GM23338 (cell line): ENCODE data around the gene CYSRT1. TPM values are rescaled to one million over a fixed set of nuclear protein-coding genes. Genes with fewer than 3 reads are reported as not detected.
A peak's percentile ranks its signal among the peaks of the same experiment; 100 is the strongest.

Experiments used
- ATAC-seq: fragments of 200-7000 bp; cut with Tn5 transposase; 3 replicates; pipeline ENCODE4 v1.9.1; 2020
- DNase-seq: peaks from one replicate; pipeline ENCODE4 v3.0.0-alpha.2; 2015; ENCODE audit warnings: low spot score
- H2AFZ ChIP-seq: fragments of 200-600 bp; sonication (generic); 2 replicates; pipeline ENCODE4 v1.8.0; 2016; ENCODE audit warnings: antibody characterized with exemption, mild to moderate bottlenecking, moderate library complexity
- H3F3A ChIP-seq: fragments of 200-600 bp; sonication (generic); replicated peaks from 2 replicates; pipeline ENCODE4 v1.8.0; 2017; ENCODE audit warnings: antibody characterized with exemption, mixed run types, low read depth
- H3K27ac ChIP-seq: fragments of 200-600 bp; sonication (generic); 2 replicates; pipeline ENCODE4 v1.6.1; 2016; ENCODE audit warnings: low read depth
- H3K27me3 ChIP-seq: fragments of 200-600 bp; sonication (generic); 2 replicates; pipeline ENCODE4 v1.8.0; 2016; ENCODE audit warnings: mild to moderate bottlenecking, mixed run types, moderate library complexity; ENCODE audit not compliant: insufficient read depth
- H3K36me3 ChIP-seq: fragments of 200-600 bp; sonication (generic); 2 replicates; pipeline ENCODE4 v1.8.0; 2016; ENCODE audit warnings: mild to moderate bottlenecking; ENCODE audit not compliant: insufficient read depth
- H3K4me1 ChIP-seq: fragments of 200-600 bp; sonication (generic); 2 replicates; pipeline ENCODE4 v1.8.0; 2016; ENCODE audit warnings: mild to moderate bottlenecking, moderate library complexity; ENCODE audit not compliant: insufficient read depth
- H3K4me2 ChIP-seq: fragments of 200-600 bp; sonication (generic); 2 replicates; pipeline ENCODE4 v1.7.1; 2017; ENCODE audit warnings: mixed run types
- H3K4me3 ChIP-seq: fragments of 200-600 bp; sonication (generic); 2 replicates; pipeline ENCODE4 v1.6.1; 2016; ENCODE audit warnings: mixed run types
- H3K79me2 ChIP-seq: fragments of 200-600 bp; sonication (generic); replicated peaks from 2 replicates; pipeline ENCODE4 v1.8.0; 2017; ENCODE audit warnings: mild to moderate bottlenecking; ENCODE audit not compliant: insufficient read depth
- H3K9me2 ChIP-seq: fragments of 200-600 bp; sonication (generic); 2 replicates; pipeline ENCODE4 v1.8.0; 2017; ENCODE audit not compliant: insufficient read depth
- H4K20me1 ChIP-seq: fragments of 200-600 bp; sonication (generic); replicated peaks from 2 replicates; pipeline ENCODE4 v1.8.0; 2017; ENCODE audit warnings: mild to moderate bottlenecking; ENCODE audit not compliant: insufficient read depth
- H3K27ac Mint-ChIP-seq: 2 replicates; pipeline ENCODE4 v1.8.0; 2020; ENCODE audit warnings: inconsistent platforms, mild to moderate bottlenecking, moderate library complexity, mixed read lengths
- H3K27me3 Mint-ChIP-seq: 3 replicates; pipeline ENCODE4 v1.8.0; 2022; ENCODE audit warnings: low read depth, mild to moderate bottlenecking, moderate library complexity, mixed read lengths, inconsistent platforms; ENCODE audit not compliant: insufficient read depth, poor library complexity
- H3K36me3 Mint-ChIP-seq: 3 replicates; pipeline ENCODE4 v1.8.0; 2021; ENCODE audit warnings: low read depth, mild to moderate bottlenecking, inconsistent platforms, moderate library complexity, mixed read lengths
- H3K4me1 Mint-ChIP-seq: 3 replicates; pipeline ENCODE4 v1.8.0; 2020; ENCODE audit warnings: mild to moderate bottlenecking, inconsistent platforms, mixed read lengths
- H3K4me3 Mint-ChIP-seq: 3 replicates; pipeline ENCODE4 v1.8.0; 2021; ENCODE audit warnings: moderate library complexity, mild to moderate bottlenecking, inconsistent platforms, mixed read lengths
- H3K9me3 Mint-ChIP-seq: 3 replicates; pipeline ENCODE4 v1.8.0; 2020; ENCODE audit warnings: moderate library complexity, mild to moderate bottlenecking, inconsistent platforms, mixed read lengths
- CREB1 ChIP-seq: fragments of 250-450 bp; sonication (Bioruptor Pico); IDR thresholded peaks from 2 replicates; pipeline ENCODE4 v1.5.0; 2020; ENCODE audit warnings: low read depth, mild to moderate bottlenecking, moderate library complexity
- ETS1 ChIP-seq: IDR thresholded peaks from 2 replicates; pipeline ENCODE4 v1.6.1; 2016; ENCODE audit warnings: antibody characterized with exemption
- EZH2 ChIP-seq: fragments of 200-600 bp; sonication (generic); IDR thresholded peaks from one replicate; pipeline ENCODE4 v1.8.0; 2017; ENCODE audit warnings: antibody characterized with exemption, mild to moderate bottlenecking, low read depth; ENCODE audit not compliant: unreplicated experiment
- EZH2phosphoT487 ChIP-seq: fragments of 200-600 bp; sonication (generic); IDR thresholded peaks from one replicate; pipeline ENCODE4 v1.8.1; 2018; ENCODE audit warnings: antibody characterized with exemption; ENCODE audit not compliant: unreplicated experiment
- JUNB ChIP-seq: IDR thresholded peaks from one replicate; pipeline ENCODE4 v1.6.1; 2016; ENCODE audit warnings: antibody characterized with exemption; ENCODE audit not compliant: unreplicated experiment
- NANOG ChIP-seq: IDR thresholded peaks from 2 replicates; pipeline ENCODE4 v1.6.1; 2016; ENCODE audit warnings: antibody characterized with exemption, borderline replicate concordance
- POLR2AphosphoS5 ChIP-seq: IDR thresholded peaks from 2 replicates; pipeline ENCODE4 v1.6.1; 2016; ENCODE audit warnings: antibody characterized with exemption, low read depth
- STAT1 ChIP-seq: IDR thresholded peaks from one replicate; pipeline ENCODE4 v1.6.1; 2016; ENCODE audit warnings: antibody characterized with exemption; ENCODE audit not compliant: unreplicated experiment
- ZNF114 ChIP-seq: fragments of 250-450 bp; sonication (Bioruptor Pico); IDR thresholded peaks from 2 replicates; pipeline ENCODE4 v1.5.0; 2020; ENCODE audit warnings: mild to moderate bottlenecking, moderate library complexity
- ZNF331 ChIP-seq: fragments of 250-450 bp; sonication (Bioruptor Pico); IDR thresholded peaks from 2 replicates; pipeline ENCODE4 v1.5.0; 2020; ENCODE audit warnings: low read depth, mild to moderate bottlenecking, moderate library complexity
- ZNF462 ChIP-seq: fragments of 250-450 bp; sonication (Bioruptor Pico); IDR thresholded peaks from 2 replicates; pipeline ENCODE4 v1.5.0; 2020; ENCODE audit warnings: mild to moderate bottlenecking, moderate library complexity
- polyA plus RNA-seq: library from polyadenylated mRNA; unstranded; fragments of >200 nt; fragmentation: Nextera tagmentation; extraction: Ambion mirVana; gene quantifications from 2 replicates; pipeline ENCODE4 v1.2.1, GENCODE V29; 2016
- total RNA-seq: library from RNA; depleted of rRNA; stranded (reverse); fragments of >200 nt; shearing (Covaris generic); gene quantifications from 2 replicates; pipeline ENCODE4 v1.2.3, GENCODE V29; 2014
- TF ChIP-seq, protein P1 (sequence below), 2 experiments: fragments of 200-600 bp in 1 of 2; sonication (generic) in 1 of 2; conservative IDR thresholded peaks; 2 replicates each; pipeline versions ENCODE4 v1.5.1 to v1.6.1; 2016 to 2017; ENCODE audit warnings: antibody characterized with exemption in 2 of 2, low read depth in 2 of 2, mild to moderate bottlenecking in 2 of 2, moderate library complexity in 1 of 2
- TF ChIP-seq, protein P2 (sequence below): IDR thresholded peaks from one replicate; pipeline ENCODE4 v1.6.1; 2018; ENCODE audit warnings: antibody characterized with exemption; ENCODE audit not compliant: unreplicated experiment

Gene CYSRT1
- total and polyA plus RNA-seq, 2 experiments from 2014 or later = 2.0 to 3.2 TPM

DNA sequence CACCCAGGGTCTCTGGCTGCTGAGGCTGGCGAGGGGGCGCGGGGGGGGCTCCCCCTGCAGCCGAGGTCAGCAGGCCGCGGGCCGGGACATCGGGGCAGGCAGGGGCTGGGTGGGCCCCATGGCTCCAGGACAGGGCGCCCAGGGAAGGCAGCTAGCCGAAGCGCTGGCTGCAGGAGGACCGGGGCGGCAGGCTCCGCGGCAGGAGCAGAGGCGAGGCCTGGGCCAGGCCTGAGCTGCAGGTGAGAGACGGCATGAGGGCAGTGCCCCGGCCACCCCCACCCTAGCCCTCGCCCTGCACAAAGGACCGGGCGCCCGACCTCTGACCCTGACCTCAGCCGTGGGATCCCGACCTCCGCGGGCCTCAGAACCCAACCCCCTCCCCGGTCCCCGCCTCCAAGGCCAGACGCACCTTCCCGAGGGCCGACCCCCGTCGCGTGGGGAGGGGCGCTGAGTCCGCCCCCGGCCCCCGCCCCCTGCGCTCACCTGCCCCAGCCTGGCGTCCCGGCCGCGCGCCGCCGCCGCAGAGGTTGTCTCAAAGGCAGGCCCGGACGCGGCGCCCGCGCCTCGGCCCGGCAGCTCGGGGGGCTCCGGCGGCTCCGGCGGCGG lies 3.4 kb upstream of the CYSRT1 start:
- H3K4me1 ChIP-seq = peaks cover 3% of the 10 kb centered on the region; the same call in 1 of the 2 replicates
- H3F3A ChIP-seq = 0 out of 2 replicates have a peak, but pooled peaks cover 9% of the 10 kb centered on the region
- no peak for TF ChIP-seq JUNB
- no peak for TF ChIP-seq ZNF331 (CRISPR knock-in tag)
- no peak for TF ChIP-seq EZH2phosphoT487
- TF ChIP-seq ZNF462 (CRISPR knock-in tag) = no peak
- TF ChIP-seq ETS1 = no peak
- no peak for TF ChIP-seq POLR2AphosphoS5
- TF ChIP-seq, protein P1, sequence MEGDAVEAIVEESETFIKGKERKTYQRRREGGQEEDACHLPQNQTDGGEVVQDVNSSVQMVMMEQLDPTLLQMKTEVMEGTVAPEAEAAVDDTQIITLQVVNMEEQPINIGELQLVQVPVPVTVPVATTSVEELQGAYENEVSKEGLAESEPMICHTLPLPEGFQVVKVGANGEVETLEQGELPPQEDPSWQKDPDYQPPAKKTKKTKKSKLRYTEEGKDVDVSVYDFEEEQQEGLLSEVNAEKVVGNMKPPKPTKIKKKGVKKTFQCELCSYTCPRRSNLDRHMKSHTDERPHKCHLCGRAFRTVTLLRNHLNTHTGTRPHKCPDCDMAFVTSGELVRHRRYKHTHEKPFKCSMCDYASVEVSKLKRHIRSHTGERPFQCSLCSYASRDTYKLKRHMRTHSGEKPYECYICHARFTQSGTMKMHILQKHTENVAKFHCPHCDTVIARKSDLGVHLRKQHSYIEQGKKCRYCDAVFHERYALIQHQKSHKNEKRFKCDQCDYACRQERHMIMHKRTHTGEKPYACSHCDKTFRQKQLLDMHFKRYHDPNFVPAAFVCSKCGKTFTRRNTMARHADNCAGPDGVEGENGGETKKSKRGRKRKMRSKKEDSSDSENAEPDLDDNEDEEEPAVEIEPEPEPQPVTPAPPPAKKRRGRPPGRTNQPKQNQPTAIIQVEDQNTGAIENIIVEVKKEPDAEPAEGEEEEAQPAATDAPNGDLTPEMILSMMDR (conservative IDR thresholded peaks at IDR 0.05; ENCODE audit: low read depth in 2 of 2) = no peak
- TF ChIP-seq STAT1 = no peak
- TF ChIP-seq ZNF114 (CRISPR knock-in tag) = no peak
- no peak for TF ChIP-seq NANOG
- TF ChIP-seq, protein P2, sequence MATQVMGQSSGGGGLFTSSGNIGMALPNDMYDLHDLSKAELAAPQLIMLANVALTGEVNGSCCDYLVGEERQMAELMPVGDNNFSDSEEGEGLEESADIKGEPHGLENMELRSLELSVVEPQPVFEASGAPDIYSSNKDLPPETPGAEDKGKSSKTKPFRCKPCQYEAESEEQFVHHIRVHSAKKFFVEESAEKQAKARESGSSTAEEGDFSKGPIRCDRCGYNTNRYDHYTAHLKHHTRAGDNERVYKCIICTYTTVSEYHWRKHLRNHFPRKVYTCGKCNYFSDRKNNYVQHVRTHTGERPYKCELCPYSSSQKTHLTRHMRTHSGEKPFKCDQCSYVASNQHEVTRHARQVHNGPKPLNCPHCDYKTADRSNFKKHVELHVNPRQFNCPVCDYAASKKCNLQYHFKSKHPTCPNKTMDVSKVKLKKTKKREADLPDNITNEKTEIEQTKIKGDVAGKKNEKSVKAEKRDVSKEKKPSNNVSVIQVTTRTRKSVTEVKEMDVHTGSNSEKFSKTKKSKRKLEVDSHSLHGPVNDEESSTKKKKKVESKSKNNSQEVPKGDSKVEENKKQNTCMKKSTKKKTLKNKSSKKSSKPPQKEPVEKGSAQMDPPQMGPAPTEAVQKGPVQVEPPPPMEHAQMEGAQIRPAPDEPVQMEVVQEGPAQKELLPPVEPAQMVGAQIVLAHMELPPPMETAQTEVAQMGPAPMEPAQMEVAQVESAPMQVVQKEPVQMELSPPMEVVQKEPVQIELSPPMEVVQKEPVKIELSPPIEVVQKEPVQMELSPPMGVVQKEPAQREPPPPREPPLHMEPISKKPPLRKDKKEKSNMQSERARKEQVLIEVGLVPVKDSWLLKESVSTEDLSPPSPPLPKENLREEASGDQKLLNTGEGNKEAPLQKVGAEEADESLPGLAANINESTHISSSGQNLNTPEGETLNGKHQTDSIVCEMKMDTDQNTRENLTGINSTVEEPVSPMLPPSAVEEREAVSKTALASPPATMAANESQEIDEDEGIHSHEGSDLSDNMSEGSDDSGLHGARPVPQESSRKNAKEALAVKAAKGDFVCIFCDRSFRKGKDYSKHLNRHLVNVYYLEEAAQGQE = no peak
- no peak for TF ChIP-seq EZH2
- TF ChIP-seq CREB1 (CRISPR knock-in tag) = no peak
- Mint-ChIP-seq H3K9me3 (no peaks in the 10 kb centered on the region), H3K4me1 (peaks cover 7% of the 10 kb centered on the region; the same call in 2 of the 3 replicates), H3K4me3 (peak overlapping the region; percentile 48; the same call in 2 of the 3 replicates), H3K36me3 (no peaks in the 10 kb centered on the region), H3K27ac (no peak overlapping the region), H3K27me3 (no peaks in the 10 kb centered on the region)
- peaks cover 9% of the 10 kb centered on the region; the same call in 1 of the 2 replicates for H3K27me3 ChIP-seq
- no peak overlapping the region for H2AFZ ChIP-seq
- ATAC-seq (peak; percentile 11), DNase-seq (peak; percentile 71)
- H3K79me2 ChIP-seq = no peaks in the 10 kb centered on the region
- H3K9me2 ChIP-seq = no peaks in the 10 kb centered on the region
- peak overlapping the region; percentile 58 for H3K4me3 ChIP-seq
- no peaks in the 10 kb centered on the region for H4K20me1 ChIP-seq
- no peaks in the 10 kb centered on the region for H3K36me3 ChIP-seq
- peak overlapping the region; percentile 73 for H3K4me2 ChIP-seq
- H3K27ac ChIP-seq = no peak overlapping the region
